Stimulated activated CD4-positive, alpha-beta T cell treated with anti-CD3 and anti-CD28 coated beads, Interleukin-1b, Interleukin-23, amount 100 ng/mL, for 48 hours (primary cell): Measurements from ENCODE around the gene KIF3A.

Source experiments
- DNase-seq: peaks from one replicate; pipeline ENCODE4 v3.0.0-alpha.2; 2020

The KIF3A gene

GRCh38 chr5:132736853-132737833 lies at the start of gene KIF3A:
Gene KIF3A (minus strand): TSS chr5:132737546. CDS start chr5:132737419, 127 bp downstream.
- peak; percentile 99 for DNase-seq

GRCh38 chr5:132787076-132787475 lies 49.7 kb upstream of the KIF3A start:
- DNase-seq = no peak

GRCh38 chr5:132785864-132786263 lies 48.5 kb upstream of the KIF3A start:
- DNase-seq = no peak

GRCh38 chr5:132785365-132785764 lies 48.0 kb upstream of the KIF3A start:
- DNase-seq = no peak

DNA sequence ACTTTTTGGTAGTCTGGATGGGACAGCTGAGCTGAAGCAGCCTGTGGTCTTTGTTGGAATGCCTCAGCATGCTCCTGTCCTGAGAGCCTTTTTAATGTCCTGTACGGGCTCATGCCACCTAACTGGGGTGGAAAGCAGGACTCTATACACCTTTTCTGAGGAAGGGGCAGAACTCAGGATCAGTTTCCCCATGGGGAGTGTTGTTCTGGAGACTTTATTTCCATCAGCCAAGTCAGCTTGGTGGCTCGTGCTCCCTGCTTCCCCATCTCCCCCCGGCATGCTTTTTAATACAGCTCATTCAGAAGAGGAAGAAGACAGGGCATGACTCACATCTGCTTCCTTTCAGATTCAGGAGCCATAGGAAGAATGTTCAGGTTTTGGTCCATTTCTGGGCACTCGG lies 44.8 kb upstream of the KIF3A start:
- no peak for DNase-seq

DNA sequence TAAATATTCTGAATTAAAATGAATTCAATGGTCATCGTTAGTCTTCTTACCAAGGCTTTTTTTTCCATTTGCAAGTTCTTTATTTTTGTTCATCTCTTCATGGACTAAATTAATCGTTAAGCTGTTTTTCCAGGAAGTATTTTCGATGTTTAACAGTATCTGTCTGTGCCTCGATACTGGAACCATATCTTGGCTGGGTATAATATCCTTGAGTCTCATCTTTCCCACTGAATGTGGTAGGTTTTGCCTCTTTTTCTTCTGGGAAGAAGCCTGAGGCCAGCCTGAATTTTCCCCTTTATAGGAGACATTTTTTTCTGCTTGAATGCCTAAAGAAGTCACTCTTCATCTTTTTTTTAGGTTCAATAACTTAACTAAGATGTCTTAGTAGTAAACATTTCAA lies 43.7 kb upstream of the KIF3A start:
- no peak for DNase-seq

- DNase-seq = no peak
Observed at GRCh38 chr5:132780577-132780976, 43.2 kb upstream of the KIF3A start.

DNA sequence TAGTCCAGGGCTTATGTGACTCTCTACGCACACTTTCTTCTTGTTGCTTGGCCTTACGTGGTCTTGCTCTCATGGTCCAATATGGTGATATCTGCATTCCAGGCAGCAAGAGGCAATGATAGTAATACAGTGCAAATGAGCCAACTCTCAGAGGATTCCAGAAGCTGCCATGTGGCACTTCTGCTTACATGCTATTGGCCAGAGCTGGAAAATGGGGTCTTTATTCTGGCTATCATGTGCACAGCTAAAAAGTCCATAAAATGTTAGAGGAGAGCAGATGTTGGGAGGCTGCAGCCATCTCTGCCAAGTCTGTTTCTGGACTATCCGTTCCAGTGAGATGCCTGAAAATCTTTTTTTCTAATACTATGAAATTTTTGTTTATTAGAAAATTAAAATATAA lies 42.6 kb upstream of the KIF3A start:
- no peak for DNase-seq

GRCh38 chr5:132778856-132779255 lies 41.5 kb upstream of the KIF3A start:
- no peak for DNase-seq

DNA sequence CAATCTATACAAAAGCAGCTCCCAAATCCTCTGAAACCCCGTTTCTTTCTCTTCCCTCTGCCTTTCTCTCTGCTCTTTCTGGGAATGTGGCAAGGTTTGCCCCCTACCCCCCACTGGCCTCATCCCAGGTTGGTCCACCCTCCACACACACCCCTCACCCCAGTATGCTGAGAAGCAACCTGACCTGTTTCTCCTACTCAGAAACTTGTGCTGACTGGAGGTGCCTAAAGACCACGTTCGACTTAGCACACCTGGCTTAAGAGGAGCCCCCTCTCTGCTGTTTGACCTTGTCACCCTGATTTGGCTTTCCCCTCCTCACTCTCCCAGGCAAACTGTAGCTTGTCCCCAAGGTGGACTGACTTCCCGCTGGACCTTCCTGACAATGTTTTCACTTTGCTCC lies 40.8 kb upstream of the KIF3A start:
- DNase-seq = no peak

GRCh38 chr5:132777209-132778069 lies 40.1 kb upstream of the KIF3A start, which contains the start of gene SEPTIN8:
Gene SEPTIN8 (minus strand): TSS chr5:132777239. CDS start chr5:132777137, 102 bp downstream.
- peak; percentile 9 for DNase-seq

DNA sequence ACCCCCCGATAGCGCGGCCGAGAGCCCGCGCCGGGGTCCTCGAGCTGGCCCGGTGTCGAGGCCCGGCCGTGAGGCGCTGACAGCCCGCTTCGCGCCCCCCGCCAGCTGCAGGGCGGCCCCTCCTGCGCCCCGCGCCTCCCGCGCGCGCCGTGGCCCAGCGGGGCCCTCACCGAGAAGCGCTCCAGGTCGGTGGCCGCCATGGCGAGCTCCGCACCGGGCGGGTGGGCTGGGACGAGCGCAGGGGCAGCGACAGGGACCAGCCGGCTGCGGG lies 39.5 kb upstream of the KIF3A start:
- no peak for DNase-seq

GRCh38 chr5:132776131-132776937 lies 39.0 kb upstream of the KIF3A start:
- no peak for DNase-seq

- DNase-seq = no peak
Observed at GRCh38 chr5:132775476-132775961, 38.2 kb upstream of the KIF3A start.

GRCh38 chr5:132774896-132775295 lies 37.5 kb upstream of the KIF3A start:
- DNase-seq = no peak

GRCh38 chr5:132774406-132774805 lies 37.1 kb upstream of the KIF3A start:
- no peak for DNase-seq

DNA sequence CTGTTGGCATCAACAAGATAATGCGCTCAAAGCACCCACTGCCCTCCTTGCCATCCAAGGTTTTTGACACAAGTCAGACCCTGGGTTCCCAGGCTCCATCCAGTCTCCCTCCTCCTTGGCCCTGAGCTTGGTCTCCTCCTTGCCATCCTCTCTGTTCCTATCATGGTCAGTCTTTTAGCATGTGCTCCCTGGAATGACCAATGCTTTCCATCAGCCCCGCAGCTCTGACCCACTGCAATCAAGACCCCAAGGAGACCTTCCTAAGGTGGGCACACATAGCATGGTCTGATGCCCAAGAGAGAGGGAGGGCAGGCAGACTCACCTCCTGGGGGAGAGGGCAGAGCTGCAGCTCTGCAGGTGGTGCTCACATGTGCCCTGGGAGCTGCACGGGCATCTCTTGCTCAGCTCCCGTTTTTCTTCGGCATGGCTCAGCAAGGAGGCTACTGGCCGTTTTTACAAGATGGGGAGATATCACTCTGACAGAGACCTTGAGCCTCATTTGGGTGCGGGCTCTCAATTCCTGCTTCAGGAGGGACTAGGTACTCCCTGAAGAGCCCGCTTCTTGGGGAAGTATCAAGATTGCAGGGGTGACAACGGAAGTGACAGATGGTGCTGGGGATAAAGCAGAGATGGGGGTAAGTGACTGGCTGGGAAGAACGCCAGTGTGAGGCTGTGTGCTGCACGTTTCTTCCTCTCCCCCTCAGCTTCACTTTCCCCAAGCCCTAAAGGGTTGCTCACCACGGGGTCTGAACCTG lies 36.4 kb upstream of the KIF3A start:
- no peak for DNase-seq

- no peak for DNase-seq
Observed at GRCh38 chr5:132773114-132773513, 35.8 kb upstream of the KIF3A start.

GRCh38 chr5:132772291-132773070 lies 35.1 kb upstream of the KIF3A start:
- no peak for DNase-seq

DNA sequence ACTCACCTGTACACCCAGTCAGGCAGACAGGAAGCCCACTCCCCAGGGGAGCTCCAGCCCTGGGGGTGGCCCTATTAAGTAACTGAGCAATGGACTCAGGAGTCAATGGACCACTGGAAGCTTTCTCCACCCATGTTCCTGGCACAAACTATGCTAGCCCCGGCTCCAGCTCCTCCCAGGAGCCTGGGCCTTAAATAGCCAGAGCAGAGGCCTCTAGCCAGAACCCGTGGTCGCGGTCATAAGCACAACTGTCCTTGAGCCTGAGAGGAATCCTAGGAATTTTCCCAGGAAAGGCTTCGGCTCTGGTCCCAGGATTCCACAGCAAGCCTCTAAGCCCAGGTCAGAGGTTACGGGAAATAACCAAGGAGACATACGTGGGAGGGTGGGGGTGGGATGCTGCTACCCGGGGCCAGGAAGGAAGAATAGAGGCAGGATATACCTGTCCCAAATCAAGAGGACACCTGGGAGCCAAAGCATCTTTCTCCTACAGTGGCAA lies 34.2 kb upstream of the KIF3A start:
- no peak for DNase-seq
